ENCODE data around the gene OR1F1.

DNA sequence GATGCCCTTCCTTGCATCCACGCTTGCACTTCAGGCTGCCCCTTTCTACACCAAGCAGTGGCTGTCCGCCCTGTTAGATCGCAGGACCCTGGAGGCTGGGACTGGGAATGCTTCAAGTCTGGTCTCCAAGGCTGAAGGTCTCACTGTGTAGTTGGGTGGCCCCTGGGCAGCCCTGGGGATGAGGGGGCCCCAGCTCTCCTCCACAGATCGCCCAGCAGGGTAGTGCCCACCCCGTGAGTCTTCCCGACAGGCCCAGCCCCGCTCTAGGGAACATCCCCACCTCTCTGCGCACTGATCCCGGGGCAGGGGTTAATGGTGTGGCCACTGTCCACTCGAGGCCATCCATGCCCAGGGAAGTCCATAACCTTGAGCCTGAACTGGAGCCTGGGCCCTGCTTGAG, 42.9 kb upstream of the OR1F1 start:
- no peak for TF ChIP-seq EZH2 (IDR thresholded peaks at IDR 0.05; ENCODE audit: insufficient read depth, poor library complexity, severe bottlenecking)
- no peak for TF ChIP-seq EZH2phosphoT487 (IDR thresholded peaks at IDR 0.05; ENCODE audit: insufficient read depth, low read depth)

All from GM23248 (cell line).